Activated CD4-positive, alpha-beta T cell treated with anti-CD3 and anti-CD28 coated beads, Interleukin-2, Interleukin-6, amounts not matched to agents 100 ng/mL and 50 ng/mL, durations not matched to agents 16 hours and 8 hours (primary cell): ENCODE data around the gene ABCB11.
A peak's percentile ranks its signal among the peaks of the same experiment; 100 is the strongest.
"Not testable (repeated sequence)": the region's sequence is repeated elsewhere in the genome, so short reads cannot be mapped to it uniquely, and the experiment has no call there.

Experiments
- DNase-seq: peaks from one replicate; pipeline ENCODE4 v3.0.0-alpha.2; 2020

ABCB11 gene

DNA sequence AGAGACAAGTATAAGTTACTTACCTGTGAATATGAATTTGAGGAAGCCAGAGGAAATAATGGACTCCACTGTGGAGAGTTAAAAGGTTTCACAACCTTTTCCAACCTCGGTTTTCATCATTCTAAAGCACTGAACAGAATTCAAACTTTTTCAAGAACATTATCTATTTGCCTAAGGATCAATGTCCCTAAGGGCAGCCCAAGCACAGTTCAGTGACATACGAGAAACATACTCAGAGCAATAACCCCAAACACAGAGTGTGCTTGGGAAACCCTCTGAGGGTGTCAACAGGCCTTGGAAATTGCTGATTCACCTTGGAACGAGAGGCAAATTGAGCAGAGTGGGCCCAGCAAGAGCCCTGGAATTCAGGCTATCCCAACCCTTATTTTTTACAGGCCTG lies at the start of gene ABCB11:
ABCB11 (minus strand) TSS at position 123 of the 400 bp plus-strand sequence. CDS start 13,199 bp downstream, outside the sequence.
- no peak for DNase-seq

GRCh38 chr2:169080250-169081069 lies 49.3 kb upstream of the ABCB11 start:
- DNase-seq, result no peak

DNA sequence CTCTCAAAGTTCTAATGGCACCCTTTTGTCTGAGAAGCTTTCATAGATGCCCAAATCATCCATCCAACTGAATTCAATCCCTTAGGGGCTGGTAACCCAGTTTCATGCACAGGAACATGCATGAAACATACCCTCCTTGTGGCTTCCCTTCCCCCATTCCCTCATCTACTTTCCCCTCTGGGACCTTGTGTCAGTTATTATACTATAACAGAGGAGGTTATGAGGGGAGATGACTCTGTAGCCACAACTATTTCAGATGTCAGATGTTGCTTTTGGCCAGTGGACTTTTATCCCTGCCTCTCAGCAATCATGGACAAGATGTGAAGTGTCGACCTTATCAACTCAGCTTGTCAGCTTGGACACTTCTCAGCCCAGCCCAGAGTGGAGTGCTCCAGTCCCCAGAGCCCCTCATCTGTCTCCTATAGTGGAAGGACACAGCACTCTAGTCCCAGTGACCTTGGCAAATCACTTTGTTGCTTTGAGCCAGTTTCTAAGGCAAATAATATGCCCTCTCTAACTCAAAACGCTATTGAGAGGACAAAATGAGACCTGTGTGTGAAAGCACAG lies 46.6 kb upstream of the ABCB11 start:
- DNase-seq, result no peak

DNA sequence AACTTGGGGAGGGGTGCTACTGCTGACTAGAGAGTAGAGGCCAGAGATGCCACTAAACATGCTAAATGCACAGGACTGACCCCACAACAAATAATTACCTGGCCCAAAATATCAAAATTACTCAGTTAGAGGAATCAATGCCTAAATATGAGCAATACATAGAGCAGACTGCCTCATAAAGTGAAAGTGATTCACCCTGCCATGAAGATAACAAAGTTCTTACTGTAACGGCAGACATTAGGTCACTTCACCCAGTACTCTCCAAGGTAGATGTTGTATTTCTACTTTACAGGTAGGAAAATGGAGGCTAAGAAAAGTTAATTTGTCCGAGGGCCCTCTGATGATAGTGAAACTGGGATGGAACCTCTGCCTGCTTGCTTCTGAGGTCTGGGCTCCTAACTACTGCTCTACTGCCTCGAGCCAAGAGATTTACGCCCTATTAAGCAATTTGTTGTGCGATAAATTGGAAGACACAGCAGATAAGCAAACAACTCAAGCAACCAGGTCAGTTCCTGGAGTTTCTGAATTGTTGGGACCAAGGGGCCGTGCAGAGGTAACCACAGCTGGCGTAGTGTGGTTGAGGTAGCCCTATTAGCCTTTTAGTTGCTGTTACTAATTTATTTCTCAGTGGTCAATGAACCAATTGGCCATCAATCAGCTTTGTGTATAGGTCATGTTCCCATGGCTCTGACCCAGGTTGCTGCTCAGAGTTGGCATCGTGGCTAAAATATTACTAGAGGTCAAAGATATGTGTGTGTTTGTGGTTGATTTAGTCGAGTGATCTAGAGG lies 43.0 kb upstream of the ABCB11 start:
- DNase-seq, result peak; percentile 54

DNA sequence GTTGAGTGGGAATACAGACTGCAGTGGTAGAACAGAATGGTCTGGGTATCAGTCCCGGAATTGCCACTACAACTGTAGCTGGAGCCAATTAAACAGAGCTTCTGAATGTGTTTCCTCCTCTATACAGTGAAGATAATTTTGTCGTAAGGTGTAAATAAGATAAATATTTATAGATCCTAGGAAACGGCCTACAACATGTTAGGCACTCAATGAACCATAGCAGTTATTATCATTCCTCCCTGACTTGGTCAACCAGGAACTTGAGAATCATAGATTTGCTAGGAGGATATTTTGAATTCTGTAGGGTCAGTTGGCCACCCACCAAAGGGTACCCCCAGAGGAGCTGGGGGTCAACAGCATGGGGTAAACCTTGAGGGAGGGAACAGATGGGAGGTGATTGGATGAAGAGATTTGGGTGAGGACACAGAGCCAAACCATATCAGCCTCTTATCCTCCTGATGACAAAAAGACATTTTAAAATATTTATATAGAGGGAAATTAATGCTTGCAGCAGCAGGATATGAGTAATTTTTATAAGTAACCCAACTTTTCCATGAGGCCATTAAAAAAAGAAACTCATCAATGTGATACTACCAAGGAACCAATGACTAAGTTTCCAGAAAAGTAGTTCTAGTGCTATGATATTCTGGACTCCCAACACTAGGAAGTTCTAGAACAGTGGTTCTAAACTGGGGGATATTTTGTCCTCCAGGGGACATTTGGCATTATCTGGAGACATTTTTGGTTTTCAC lies 42.3 kb upstream of the ABCB11 start:
- no peak for DNase-seq

- peak; percentile 28 for DNase-seq
Observed at GRCh38 chr2:169072163-169072925, 41.2 kb upstream of the ABCB11 start.

DNA sequence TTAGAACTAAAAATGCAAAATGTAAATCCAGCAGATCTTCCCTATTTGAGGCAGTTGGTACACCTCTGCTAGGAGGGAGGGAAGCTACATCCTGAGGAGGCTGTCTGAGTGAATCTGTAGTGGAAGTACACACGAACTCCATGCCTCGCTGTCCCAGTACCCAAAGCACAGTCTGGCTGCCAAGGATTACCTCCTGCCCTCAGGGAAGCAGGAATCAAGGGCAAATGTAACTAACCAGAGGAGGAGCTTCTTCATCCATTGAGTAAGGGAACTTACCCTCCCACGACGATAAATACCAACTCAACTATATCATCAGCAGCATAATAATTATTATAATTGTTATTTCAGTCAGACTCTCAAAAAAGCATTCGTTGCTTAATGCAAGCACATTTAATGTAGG lies 40.3 kb upstream of the ABCB11 start:
- no peak for DNase-seq

- DNase-seq, result no peak
Observed at GRCh38 chr2:169069833-169070232, 38.7 kb upstream of the ABCB11 start.

DNA sequence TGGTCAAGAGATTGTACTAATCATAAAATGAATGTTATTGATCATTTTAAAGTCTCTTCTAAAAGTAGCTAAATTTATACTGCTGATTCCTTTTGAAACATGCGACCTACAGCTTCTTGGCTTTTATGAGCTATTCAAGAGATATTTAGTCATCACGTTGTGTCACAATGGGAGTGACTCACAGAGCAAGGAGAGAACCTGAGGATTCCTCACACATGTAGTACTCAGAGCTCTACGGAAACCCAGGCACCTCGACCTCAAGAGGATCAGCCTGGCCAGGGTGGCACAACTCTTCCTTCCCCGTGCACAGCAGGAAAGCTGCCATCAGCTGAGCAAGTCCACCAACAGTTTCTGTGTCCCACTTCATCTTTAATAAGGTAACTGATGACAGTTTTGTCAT lies 38.2 kb upstream of the ABCB11 start, which contains the start of gene DHRS9:
DHRS9 (plus strand) TSS at position 223 of the 400 bp plus-strand sequence. CDS start 12,019 bp downstream, outside the sequence.
- DNase-seq, result peak; percentile 63

DNA sequence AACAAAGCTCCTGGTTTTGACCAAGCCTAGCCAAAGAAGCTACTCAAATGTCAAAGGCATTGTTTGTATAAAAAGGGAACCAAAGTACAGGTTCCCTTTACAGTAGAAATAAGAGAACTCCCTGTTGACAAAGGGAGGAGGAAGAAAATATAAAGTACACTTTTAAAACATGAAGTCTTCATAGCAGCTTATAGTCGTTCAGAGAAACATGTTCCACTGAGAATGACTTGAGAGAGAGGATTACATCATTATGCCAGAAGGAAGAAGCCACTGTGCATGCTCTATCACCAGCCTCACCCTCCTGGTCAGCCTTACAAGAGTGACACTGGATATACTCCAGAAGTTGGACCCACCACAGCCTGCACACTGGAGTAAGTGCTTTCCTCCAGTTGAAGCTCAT lies 35.8 kb upstream of the ABCB11 start:
- no peak for DNase-seq

GRCh38 chr2:169065864-169066517 lies 34.9 kb upstream of the ABCB11 start:
- DNase-seq, result no peak

GRCh38 chr2:169065422-169065821 lies 34.3 kb upstream of the ABCB11 start:
- no peak for DNase-seq

DNA sequence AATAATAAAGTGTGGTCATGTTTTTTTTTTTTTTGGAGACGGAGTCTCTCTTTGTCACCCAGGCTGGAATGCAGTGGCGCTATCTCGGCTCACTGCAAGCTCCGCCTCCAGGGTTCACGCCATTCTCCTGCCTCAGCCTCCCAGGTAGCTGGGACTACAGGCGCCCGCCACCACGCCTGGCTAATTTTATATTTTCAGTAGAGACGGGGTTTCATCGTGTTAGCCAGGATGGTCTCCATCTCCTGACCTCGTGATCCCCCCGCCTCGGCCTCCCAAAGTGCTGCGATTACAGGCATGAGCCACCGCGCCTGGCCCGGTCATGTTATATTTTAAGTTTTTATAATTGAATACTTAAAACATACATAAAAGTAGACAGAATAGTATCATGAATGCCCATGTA lies 33.1 kb upstream of the ABCB11 start:
- not testable (repeated sequence) for DNase-seq

- not testable (repeated sequence) for DNase-seq
Observed at GRCh38 chr2:169054575-169054974, 23.5 kb upstream of the ABCB11 start.

DNA sequence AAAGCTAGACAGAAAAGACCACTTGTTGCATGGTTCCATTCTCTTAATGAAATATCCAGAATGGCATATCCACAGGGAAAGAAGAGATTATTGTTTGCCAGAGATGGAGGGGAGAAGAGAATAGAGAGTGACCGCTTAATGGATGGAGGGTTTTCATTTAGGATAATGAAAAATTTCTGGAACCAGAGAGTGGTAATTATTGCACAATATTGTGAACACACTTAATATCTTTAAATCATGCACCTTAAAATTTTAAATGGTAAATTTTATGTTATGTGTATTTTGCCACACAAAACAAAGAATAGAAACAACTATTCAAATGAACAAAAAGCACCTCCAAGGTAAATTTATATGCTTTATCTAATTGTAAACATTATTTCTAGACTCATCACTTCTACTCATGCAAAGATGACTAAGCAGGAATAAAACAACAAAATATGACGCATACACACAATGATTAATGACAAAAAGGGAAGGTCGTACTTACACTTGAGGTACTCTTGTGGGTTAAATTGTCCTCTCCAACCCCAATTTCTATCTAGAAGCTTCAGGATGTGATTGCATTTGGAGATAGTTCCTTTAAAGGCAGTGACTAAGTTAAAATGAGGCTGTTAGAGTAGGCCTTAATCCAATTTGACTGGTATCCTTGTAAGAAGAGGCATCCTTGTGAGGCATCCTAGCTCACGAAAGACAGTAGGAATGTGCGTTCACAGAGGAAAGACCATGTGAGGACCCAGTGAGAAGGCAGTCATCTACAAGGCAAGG lies 19.5 kb upstream of the ABCB11 start:
- DNase-seq, result no peak

DNA sequence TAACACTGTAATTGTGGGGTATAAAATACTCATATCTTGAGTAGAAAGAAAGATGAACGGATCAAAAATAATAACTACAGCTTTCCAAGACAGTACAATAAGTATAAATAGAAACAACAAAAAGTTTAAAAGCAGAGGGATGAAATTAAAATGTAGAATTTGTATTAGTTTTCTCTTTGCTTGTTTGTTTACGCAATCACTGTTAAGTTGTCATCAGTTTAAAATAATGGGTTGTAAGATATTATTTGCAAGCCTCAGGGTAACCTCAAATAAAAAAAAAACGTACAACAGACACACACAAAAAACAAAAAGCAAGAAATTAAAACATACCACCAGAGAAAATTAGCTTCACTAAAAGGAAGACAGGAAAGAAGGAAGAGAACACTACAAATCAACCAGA lies 18.0 kb upstream of the ABCB11 start:
- no peak for DNase-seq

- DNase-seq, result no peak
Observed at GRCh38 chr2:169047256-169048250, 16.4 kb upstream of the ABCB11 start.

- DNase-seq, result no peak
Observed at GRCh38 chr2:169046440-169047151, 15.5 kb upstream of the ABCB11 start.

DNA sequence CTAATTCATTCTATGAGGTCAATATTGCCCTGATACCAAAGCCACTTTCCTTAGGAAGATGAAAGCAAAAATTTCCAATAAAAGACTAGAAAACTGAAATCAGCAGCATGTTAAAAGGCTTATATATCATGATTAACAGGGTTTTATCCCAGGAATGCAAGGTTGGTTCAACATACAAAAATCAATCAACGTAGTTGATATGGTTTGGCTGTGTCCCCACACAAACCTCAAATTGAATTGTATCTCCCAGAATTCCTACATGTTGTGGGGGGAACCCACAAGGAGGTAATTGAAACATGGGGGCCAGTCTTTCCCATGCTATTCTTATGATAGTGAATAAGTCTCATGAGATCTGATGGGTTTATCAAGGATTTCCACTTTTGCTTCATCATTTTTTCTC lies 11.7 kb upstream of the ABCB11 start:
- DNase-seq, result no peak
